H1 (cell line): ENCODE data around the gene ATXN7L3.

Experiments
- MAFK ChIP-seq: IDR thresholded peaks from 2 replicates; pipeline ENCODE4 v1.6.1; 2012; ENCODE audit warnings: low read depth, mild to moderate bottlenecking, improper control_type of control experiment, low read length
- POLR2A ChIP-seq, 2 experiments: IDR thresholded peaks; 1 replicate in 1 of 2; 2 replicates in 1 of 2; pipeline ENCODE4 v1.6.1; 2011; ENCODE audit warnings: low read depth in 2 of 2, low read length in 2 of 2, mild to moderate bottlenecking in 2 of 2; ENCODE audit errors: control extremely low read depth in 1 of 2
- POLR2AphosphoS5 ChIP-seq: IDR thresholded peaks from 2 replicates; pipeline ENCODE4 v1.6.1; 2011; ENCODE audit warnings: low read depth, low read length
- TAF1 ChIP-seq: IDR thresholded peaks from 2 replicates; pipeline ENCODE4 v1.6.1; 2011; ENCODE audit warnings: mild to moderate bottlenecking, low read depth, low read length
- TF ChIP-seq, protein P1 (sequence below), 3 experiments: IDR thresholded peaks; 1 replicate in 2 of 3; 2 replicates in 1 of 3; pipeline versions ENCODE4 v1.5.1 to v1.6.1; 2011; ENCODE audit warnings: low read length in 3 of 3, mild to moderate bottlenecking in 3 of 3, inconsistent platforms in 2 of 3, low read depth in 1 of 3, moderate library complexity in 1 of 3; ENCODE audit not compliant: insufficient read depth in 1 of 3; ENCODE audit errors: control extremely low read depth in 1 of 3

DNA sequence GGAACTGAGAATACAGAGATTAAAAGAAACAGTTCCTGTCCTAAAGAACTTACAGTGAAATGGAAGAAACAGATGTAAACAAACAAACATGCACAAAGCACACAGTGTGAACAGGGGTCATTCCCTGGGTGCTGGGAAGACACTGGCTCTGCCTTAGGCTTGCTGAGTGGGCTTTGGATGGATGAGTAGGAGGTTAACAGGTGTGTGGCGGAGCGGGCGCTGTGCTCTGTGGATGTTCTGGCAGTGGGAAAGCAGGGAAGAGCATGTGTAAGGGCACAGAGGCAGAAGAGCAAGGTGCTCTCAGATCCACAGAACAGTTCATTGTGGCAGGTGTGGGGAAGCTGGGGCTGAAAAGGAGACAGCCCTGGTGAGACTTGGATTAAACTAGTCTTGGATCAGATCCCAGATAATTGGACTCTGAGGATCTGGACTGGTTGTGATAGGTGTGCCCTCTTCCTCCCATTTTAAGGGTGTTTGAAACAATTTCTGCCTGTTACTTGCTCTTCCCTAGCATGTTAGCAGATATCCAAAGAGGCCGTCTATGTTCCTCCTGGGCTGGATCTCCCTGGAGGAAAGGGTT lies 49.8 kb downstream of the ATXN7L3 start:
- TF ChIP-seq TAF1, result no peak
- TF ChIP-seq, protein P1, sequence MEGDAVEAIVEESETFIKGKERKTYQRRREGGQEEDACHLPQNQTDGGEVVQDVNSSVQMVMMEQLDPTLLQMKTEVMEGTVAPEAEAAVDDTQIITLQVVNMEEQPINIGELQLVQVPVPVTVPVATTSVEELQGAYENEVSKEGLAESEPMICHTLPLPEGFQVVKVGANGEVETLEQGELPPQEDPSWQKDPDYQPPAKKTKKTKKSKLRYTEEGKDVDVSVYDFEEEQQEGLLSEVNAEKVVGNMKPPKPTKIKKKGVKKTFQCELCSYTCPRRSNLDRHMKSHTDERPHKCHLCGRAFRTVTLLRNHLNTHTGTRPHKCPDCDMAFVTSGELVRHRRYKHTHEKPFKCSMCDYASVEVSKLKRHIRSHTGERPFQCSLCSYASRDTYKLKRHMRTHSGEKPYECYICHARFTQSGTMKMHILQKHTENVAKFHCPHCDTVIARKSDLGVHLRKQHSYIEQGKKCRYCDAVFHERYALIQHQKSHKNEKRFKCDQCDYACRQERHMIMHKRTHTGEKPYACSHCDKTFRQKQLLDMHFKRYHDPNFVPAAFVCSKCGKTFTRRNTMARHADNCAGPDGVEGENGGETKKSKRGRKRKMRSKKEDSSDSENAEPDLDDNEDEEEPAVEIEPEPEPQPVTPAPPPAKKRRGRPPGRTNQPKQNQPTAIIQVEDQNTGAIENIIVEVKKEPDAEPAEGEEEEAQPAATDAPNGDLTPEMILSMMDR (IDR thresholded peaks at IDR 0.05; ENCODE audit: control extremely low read depth in 1 of 3, insufficient read depth in 1 of 3, low read depth in 1 of 3, low read length in 3 of 3), result no peak
- TF ChIP-seq MAFK, result no peak
- TF ChIP-seq POLR2A (IDR thresholded peaks at IDR 0.05; ENCODE audit: control extremely low read depth in 1 of 2, low read depth in 2 of 2, low read length in 2 of 2), result no peak
- no peak for TF ChIP-seq POLR2AphosphoS5
